ENCODE results near the gene ASAP2. TPM values are rescaled to one million over a fixed set of nuclear protein-coding genes. Genes with fewer than 3 reads are reported as not detected.

ASAP2 gene
- total RNA-seq, 2 experiments from 2014 or later = 0.16 TPM; not detected in 1

DNA sequence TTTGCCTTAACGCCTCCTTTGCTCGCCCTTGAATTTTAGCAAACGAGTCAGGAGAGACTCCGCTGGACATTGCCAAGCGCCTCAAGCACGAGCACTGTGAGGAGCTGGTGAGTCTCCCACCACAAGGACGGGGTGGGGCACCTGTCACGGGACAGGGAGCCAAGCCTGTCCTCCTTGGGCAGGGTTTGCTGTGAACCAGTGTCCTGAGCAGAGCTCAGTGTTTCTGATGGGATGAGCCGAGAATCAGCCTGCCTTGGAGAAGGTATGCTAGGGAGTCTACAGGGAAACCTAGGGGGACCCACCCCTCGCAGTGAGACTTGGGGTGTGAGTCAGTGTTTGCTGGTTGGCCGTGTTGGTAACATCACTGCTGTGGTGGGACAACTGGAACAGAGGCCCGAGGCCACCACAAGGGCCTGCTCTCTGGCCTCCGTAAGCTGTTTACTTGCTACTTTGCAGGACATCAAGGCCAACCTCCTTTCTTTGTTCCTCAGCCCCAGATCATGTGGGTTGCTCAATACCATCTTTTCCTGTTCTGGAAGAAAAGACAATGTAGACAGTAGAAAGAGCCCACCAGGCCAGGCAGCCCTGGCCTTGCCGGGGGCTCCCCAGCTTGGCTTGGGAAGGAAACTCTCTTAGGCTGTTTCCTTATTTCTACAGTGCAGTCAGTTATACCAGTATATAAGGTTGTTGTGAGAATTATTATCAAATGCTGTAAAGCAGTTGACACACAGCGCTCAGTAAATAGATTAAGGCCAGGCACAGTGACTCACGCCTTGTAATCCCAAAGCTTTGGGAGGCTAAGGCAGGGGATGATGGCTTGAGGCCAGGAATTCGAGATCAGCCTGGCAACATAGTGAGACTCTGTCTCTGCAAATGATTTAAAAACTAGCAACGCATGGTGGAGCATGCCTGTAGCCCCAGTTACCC lies 174.4 kb downstream of the ASAP2 start:
- POLR2A ChIA-PET = no interaction called here
- no peaks in the 10 kb centered on the region for H3K4me1 Mint-ChIP-seq (ENCODE audit: low read depth)
- Histone ChIP-seq H3K36me3 (ENCODE audit: insufficient read depth, low read length) (no peaks in the 10 kb centered on the region), H3K9me3 (ENCODE audit: control insufficient read depth in 1 of 2, insufficient read depth in 1 of 2, low read length in 2 of 2) (no peaks in the 10 kb centered on the region), H3K27me3 (ENCODE audit: control insufficient read depth in 1 of 2, insufficient read depth in 2 of 2, low read length in 2 of 2) (peaks cover 0 to 3% of the 10 kb centered on the region in 2 experiments), H3K4me1 (ENCODE audit: insufficient read depth, low read length) (no peaks in the 10 kb centered on the region), H3K4me3 (ENCODE audit: low read length) (no peak overlapping the region), H3K27ac (ENCODE audit: low read depth in 1 of 2, low read length in 2 of 2) (no peak overlapping the region)
- CTCF ChIA-PET = no interaction called here
- H3K27me3 Mint-ChIP-seq = no peaks in the 10 kb centered on the region
- H3K27ac Mint-ChIP-seq = no peak overlapping the region
- H3K9me3 Mint-ChIP-seq = no peaks in the 10 kb centered on the region
- no peak overlapping the region for H3K4me3 Mint-ChIP-seq
- ATAC-seq (ENCODE audit: poor library complexity) = no peak
- TF ChIP-seq, protein P1, sequence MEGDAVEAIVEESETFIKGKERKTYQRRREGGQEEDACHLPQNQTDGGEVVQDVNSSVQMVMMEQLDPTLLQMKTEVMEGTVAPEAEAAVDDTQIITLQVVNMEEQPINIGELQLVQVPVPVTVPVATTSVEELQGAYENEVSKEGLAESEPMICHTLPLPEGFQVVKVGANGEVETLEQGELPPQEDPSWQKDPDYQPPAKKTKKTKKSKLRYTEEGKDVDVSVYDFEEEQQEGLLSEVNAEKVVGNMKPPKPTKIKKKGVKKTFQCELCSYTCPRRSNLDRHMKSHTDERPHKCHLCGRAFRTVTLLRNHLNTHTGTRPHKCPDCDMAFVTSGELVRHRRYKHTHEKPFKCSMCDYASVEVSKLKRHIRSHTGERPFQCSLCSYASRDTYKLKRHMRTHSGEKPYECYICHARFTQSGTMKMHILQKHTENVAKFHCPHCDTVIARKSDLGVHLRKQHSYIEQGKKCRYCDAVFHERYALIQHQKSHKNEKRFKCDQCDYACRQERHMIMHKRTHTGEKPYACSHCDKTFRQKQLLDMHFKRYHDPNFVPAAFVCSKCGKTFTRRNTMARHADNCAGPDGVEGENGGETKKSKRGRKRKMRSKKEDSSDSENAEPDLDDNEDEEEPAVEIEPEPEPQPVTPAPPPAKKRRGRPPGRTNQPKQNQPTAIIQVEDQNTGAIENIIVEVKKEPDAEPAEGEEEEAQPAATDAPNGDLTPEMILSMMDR (IDR thresholded peaks at IDR 0.05) = no peak
- no peak for DNase-seq
- intact Hi-C loops (cut with DNase I, micrococcal nuclease) = no loop called here
- H3K36me3 Mint-ChIP-seq (ENCODE audit: low read depth) = no peaks in the 10 kb centered on the region

DNA sequence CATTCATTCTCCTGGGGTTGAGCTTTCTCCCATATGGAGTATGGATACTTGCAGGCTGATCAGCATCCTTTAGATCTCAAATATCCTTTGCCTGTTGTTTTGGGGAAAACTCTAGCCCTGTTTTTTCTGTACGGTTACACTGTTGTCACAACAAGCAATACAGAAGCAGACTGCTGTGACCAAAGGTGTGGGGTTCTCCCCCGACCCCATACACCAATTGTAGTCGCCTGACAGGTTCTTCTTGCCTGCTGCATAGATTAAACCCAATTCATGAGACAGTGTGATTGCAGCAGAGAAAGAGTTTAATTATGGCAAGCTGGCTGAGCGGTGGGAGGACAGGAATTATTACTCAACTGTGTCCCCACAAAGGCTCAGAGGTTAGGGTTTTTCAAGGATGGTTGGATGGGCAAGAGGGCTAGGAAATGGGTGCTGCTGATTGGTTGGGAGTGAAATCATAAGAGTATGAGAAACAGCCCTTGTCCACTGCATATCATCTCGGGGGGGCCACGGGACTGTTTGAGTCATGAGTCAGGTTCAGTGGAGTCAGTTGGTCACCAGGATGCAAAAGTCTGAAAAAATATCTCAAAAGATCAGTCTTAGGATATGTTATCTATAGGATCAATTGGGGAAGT lies 176.1 kb downstream of the ASAP2 start:
- intact Hi-C loops (cut with DNase I, micrococcal nuclease) = no loop called here
- H3K27ac ChIP-seq (ENCODE audit: low read depth in 1 of 2, low read length in 2 of 2) = no peak overlapping the region
- Mint-ChIP-seq H3K4me1 (ENCODE audit: low read depth) (no peaks in the 10 kb centered on the region), H3K36me3 (ENCODE audit: low read depth) (no peaks in the 10 kb centered on the region), H3K27ac (no peak overlapping the region), H3K27me3 (no peaks in the 10 kb centered on the region), H3K4me3 (no peak overlapping the region), H3K9me3 (no peaks in the 10 kb centered on the region)
- DNase-seq (no peak), ATAC-seq (ENCODE audit: poor library complexity) (no peak)
- TF ChIP-seq, protein P1 (IDR thresholded peaks at IDR 0.05) = no peak
- peaks cover 0 to 2% of the 10 kb centered on the region in 2 experiments for H3K27me3 ChIP-seq (ENCODE audit: control insufficient read depth in 1 of 2, insufficient read depth in 2 of 2, low read length in 2 of 2)
- H3K36me3 ChIP-seq (ENCODE audit: insufficient read depth, low read length) = no peaks in the 10 kb centered on the region
- H3K4me1 ChIP-seq (ENCODE audit: insufficient read depth, low read length) = no peaks in the 10 kb centered on the region
- H3K9me3 ChIP-seq (ENCODE audit: control insufficient read depth in 1 of 2, insufficient read depth in 1 of 2, low read length in 2 of 2) = no peaks in the 10 kb centered on the region
- POLR2A ChIA-PET = no interaction called here
- CTCF ChIA-PET = no interaction called here
- H3K4me3 ChIP-seq (ENCODE audit: low read length) = no peak overlapping the region

DNA sequence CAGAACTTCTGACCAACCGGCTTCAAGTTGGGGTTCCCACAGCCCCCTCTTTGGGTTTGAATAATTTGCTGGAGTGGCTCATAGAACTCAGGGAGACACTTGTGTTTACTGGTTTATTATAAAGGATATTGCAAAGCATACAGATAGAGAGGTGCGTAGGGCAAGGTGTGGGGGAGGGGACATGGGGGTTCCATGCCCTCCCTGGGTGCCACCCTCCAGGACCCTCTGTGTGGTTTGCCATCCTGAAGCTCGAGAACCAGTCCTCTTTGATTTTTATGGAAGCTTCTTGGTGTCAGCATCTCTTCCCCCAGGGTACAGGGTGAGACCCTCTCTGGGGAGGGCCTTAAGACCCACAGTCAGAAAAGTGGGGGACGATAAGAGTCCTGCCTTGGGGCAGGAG lies 177.9 kb downstream of the ASAP2 start:
- ChIA-PET CTCF (no interaction called here), POLR2A (no interaction called here)
- intact Hi-C loops (cut with DNase I, micrococcal nuclease) = no loop called here
- no peaks in the 10 kb centered on the region for H3K27me3 ChIP-seq (ENCODE audit: control insufficient read depth in 1 of 2, insufficient read depth in 2 of 2, low read length in 2 of 2)
- Mint-ChIP-seq H3K36me3 (ENCODE audit: low read depth) (no peaks in the 10 kb centered on the region), H3K4me1 (ENCODE audit: low read depth) (no peaks in the 10 kb centered on the region), H3K9me3 (no peaks in the 10 kb centered on the region), H3K27ac (no peak overlapping the region), H3K4me3 (no peak overlapping the region), H3K27me3 (no peaks in the 10 kb centered on the region)
- TF ChIP-seq, protein P1 (IDR thresholded peaks at IDR 0.05) = no peak
- H3K4me1 ChIP-seq (ENCODE audit: insufficient read depth, low read length) = no peaks in the 10 kb centered on the region
- no peak for DNase-seq
- no peak overlapping the region for H3K27ac ChIP-seq (ENCODE audit: low read depth in 1 of 2, low read length in 2 of 2)
- no peaks in the 10 kb centered on the region for H3K9me3 ChIP-seq (ENCODE audit: control insufficient read depth in 1 of 2, insufficient read depth in 1 of 2, low read length in 2 of 2)
- no peak overlapping the region for H3K4me3 ChIP-seq (ENCODE audit: low read length)
- ATAC-seq (ENCODE audit: poor library complexity) = no peak
- H3K36me3 ChIP-seq (ENCODE audit: insufficient read depth, low read length) = no peaks in the 10 kb centered on the region
